Measurements from ENCODE around the gene CITED4.

Gene CITED4

GRCh38 chr1:40823345-40823744, 38.8 kb downstream of the CITED4 start:
- no peaks in the 10 kb centered on the region for H3K27me3 ChIP-seq (ENCODE audit: insufficient read depth, low read depth, severe bottlenecking)
- H3K36me3 ChIP-seq = no peaks in the 10 kb centered on the region
- no peak overlapping the region for H3K4me3 ChIP-seq (ENCODE audit: low read depth, low read length)
- H3K9me3 ChIP-seq (ENCODE audit: severe bottlenecking) = no peaks in the 10 kb centered on the region
- no peak for DNase-seq
- TF ChIP-seq, protein P1, sequence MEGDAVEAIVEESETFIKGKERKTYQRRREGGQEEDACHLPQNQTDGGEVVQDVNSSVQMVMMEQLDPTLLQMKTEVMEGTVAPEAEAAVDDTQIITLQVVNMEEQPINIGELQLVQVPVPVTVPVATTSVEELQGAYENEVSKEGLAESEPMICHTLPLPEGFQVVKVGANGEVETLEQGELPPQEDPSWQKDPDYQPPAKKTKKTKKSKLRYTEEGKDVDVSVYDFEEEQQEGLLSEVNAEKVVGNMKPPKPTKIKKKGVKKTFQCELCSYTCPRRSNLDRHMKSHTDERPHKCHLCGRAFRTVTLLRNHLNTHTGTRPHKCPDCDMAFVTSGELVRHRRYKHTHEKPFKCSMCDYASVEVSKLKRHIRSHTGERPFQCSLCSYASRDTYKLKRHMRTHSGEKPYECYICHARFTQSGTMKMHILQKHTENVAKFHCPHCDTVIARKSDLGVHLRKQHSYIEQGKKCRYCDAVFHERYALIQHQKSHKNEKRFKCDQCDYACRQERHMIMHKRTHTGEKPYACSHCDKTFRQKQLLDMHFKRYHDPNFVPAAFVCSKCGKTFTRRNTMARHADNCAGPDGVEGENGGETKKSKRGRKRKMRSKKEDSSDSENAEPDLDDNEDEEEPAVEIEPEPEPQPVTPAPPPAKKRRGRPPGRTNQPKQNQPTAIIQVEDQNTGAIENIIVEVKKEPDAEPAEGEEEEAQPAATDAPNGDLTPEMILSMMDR (IDR thresholded peaks at IDR 0.05; ENCODE audit: low read depth, low read length) = no peak
- H3K27ac ChIP-seq = no peak overlapping the region

DNA sequence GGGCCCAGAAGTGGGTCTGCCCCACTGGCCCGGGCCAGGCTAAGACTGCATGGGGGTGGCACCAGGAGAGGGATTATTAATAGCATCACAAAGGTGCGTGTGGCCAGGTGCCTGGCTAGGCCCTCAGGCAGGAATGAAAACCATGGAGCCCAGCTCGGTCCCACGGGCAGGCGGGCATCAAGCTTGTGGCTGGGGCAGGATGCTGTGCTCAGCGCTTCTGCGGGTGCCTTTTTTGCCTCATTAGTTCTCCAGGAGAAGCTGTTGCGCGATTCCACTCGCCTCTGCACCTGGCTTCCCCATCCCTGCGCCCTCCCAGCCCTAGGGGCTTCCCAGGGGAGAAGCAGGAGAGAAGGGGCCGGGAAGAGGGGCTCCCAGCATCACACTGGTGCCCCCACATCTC, 39.3 kb downstream of the CITED4 start:
- Histone ChIP-seq H3K27ac (no peak overlapping the region), H3K9me3 (ENCODE audit: severe bottlenecking) (no peaks in the 10 kb centered on the region), H3K27me3 (ENCODE audit: insufficient read depth, low read depth, severe bottlenecking) (no peaks in the 10 kb centered on the region), H3K4me3 (ENCODE audit: low read depth, low read length) (no peak overlapping the region), H3K36me3 (no peaks in the 10 kb centered on the region)
- no peak for DNase-seq
- TF ChIP-seq, protein P1 (IDR thresholded peaks at IDR 0.05; ENCODE audit: low read depth, low read length) = no peak

DNA sequence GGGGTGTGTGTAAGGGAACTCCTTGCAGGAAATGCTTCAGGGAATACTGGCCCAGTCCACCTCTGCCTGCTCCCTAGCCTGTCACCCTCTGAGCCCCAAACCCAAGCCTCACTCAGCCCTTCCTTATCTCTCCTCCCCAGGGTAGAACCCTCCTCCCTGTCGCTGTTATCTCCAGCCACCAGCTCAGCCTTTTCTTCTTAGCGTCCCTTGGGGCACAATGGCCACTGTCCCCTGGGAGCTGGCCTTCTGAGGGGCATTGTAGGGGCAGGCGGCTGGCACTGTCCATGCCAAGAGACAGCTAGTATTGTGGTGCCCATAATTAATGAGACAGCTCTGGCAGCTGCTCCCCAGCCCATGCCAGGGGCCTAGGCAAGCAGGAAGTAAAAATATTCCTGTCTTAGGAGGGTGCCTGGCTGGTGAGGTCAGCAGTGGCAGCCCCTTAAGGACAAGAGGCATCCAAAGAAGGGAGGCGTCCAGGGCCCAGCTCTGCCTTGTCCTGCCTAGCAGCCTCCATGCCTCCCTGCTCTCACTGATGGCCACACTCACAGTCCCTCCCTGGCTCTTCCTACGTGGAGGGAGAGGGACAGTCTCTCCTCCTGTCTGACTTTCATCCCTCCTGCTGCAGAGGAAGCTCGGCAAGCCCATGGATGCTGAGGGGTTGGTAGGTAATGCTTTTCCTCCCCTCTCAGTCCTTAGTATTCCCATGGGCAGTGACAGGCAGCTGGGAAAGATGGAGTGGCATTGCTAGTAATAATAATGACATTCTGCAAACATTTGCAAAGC, 41.1 kb downstream of the CITED4 start:
- no peak overlapping the region for H3K27ac ChIP-seq
- H3K9me3 ChIP-seq (ENCODE audit: severe bottlenecking) = no peaks in the 10 kb centered on the region
- no peaks in the 10 kb centered on the region for H3K27me3 ChIP-seq (ENCODE audit: insufficient read depth, low read depth, severe bottlenecking)
- no peak for DNase-seq
- no peaks in the 10 kb centered on the region for H3K36me3 ChIP-seq
- H3K4me3 ChIP-seq (ENCODE audit: low read depth, low read length) = no peak overlapping the region
- TF ChIP-seq, protein P1 (IDR thresholded peaks at IDR 0.05; ENCODE audit: low read depth, low read length) = no peak

DNA sequence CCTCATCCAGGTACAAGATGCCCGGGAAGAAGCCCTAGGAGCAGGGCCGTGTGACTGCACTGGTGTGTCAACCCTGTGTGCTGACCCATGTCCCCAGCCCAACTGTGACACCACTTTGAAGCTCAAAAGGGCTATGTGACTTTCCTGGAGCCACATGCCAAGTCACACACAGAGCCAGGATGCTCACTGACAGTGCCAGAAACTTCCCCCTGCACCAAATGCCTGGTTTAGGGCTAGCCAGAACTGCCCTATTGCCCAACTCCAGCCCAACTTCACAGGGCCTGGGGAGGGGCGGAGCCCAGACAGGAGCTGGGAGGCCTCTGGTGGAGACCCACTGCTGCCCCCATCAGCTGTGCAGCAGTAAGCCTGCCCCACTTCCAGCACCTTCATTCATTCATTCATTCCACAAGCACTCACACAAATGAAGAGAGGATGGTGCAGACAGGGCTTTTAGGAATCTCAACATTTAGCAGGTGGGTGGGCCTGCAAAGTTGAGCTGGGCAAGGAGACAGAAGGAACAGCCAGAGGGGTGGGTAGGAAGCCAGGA, 41.8 kb downstream of the CITED4 start:
- no peak for DNase-seq
- no peaks in the 10 kb centered on the region for H3K9me3 ChIP-seq (ENCODE audit: severe bottlenecking)
- no peaks in the 10 kb centered on the region for H3K27me3 ChIP-seq (ENCODE audit: insufficient read depth, low read depth, severe bottlenecking)
- TF ChIP-seq, protein P1 (IDR thresholded peaks at IDR 0.05; ENCODE audit: low read depth, low read length) = peak; percentile 40; the same call in 1 of the 2 replicates
- no peaks in the 10 kb centered on the region for H3K36me3 ChIP-seq
- H3K27ac ChIP-seq = no peak overlapping the region
- no peak overlapping the region for H3K4me3 ChIP-seq (ENCODE audit: low read depth, low read length)

DNA sequence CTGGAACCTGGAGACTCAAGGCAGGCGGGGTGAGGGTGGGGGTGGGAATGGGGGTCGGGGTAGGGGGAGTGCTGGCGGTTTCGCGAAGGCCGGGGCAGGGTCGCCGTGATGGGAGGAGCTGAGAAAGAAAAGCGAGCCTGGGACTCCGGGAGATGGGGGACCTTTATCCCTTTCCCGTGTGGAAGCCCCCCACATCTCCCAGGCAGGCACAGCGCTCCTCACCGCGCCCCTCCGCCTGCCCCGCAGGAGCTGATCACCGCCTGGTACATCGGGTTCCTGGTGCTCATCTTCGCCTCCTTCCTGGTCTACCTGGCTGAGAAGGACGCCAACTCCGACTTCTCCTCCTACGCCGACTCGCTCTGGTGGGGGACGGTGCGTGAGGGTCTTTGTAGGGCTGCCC, 43.1 kb downstream of the CITED4 start:
- Histone ChIP-seq H3K36me3 (no peaks in the 10 kb centered on the region), H3K4me3 (ENCODE audit: low read depth, low read length) (no peak overlapping the region), H3K9me3 (ENCODE audit: severe bottlenecking) (no peaks in the 10 kb centered on the region), H3K27ac (no peak overlapping the region), H3K27me3 (ENCODE audit: insufficient read depth, low read depth, severe bottlenecking) (no peaks in the 10 kb centered on the region)
- TF ChIP-seq, protein P1 (IDR thresholded peaks at IDR 0.05; ENCODE audit: low read depth, low read length) = no peak
- no peak for DNase-seq

All from WERI-Rb-1 (cell line).